HG03571 (cell line): Measurements from ENCODE around the gene DNPEP.

Experiments used
- ATAC-seq: cut with Tn5 transposase; IDR thresholded peaks from one replicate; pipeline ENCODE4 v1.9.1; 2021; ENCODE audit not compliant: unreplicated experiment

Gene DNPEP

GRCh38 chr2:219387306-219388120 is at the start of gene DNPEP:
DNPEP (minus strand) TSS chr2:219387912; CDS start chr2:219387794, 118 bp downstream.
- ATAC-seq = peak; percentile 57

- ATAC-seq = no peak
Observed at GRCh38 chr2:219437141-219437540, 49.4 kb upstream of the DNPEP start.

GRCh38 chr2:219436491-219436890 is 48.8 kb upstream of the DNPEP start:
- ATAC-seq = no peak

- ATAC-seq = no peak
Observed at GRCh38 chr2:219435701-219436100, 48.0 kb upstream of the DNPEP start.

GRCh38 chr2:219434718-219435525 is 47.2 kb upstream of the DNPEP start, which contains the start of gene SPEG:
SPEG (plus strand) TSS chr2:219434843; CDS start chr2:219434978, 135 bp downstream.
- ATAC-seq = no peak

GRCh38 chr2:219434468-219434717 is 46.7 kb upstream of the DNPEP start:
- ATAC-seq = no peak

GRCh38 chr2:219433666-219434467 is 46.2 kb upstream of the DNPEP start:
- ATAC-seq = no peak

- no peak for ATAC-seq
Observed at GRCh38 chr2:219430633-219431615, 43.2 kb upstream of the DNPEP start.

- ATAC-seq = no peak
Observed at GRCh38 chr2:219429958-219430606, 42.4 kb upstream of the DNPEP start.

GRCh38 chr2:219428469-219428868 is 40.8 kb upstream of the DNPEP start:
- no peak for ATAC-seq

GRCh38 chr2:219426534-219427136 is 38.9 kb upstream of the DNPEP start:
- no peak for ATAC-seq

GRCh38 chr2:219426068-219426443 is 38.3 kb upstream of the DNPEP start:
- no peak for ATAC-seq

- no peak for ATAC-seq
Observed at GRCh38 chr2:219425238-219426067, 37.7 kb upstream of the DNPEP start.

- ATAC-seq = no peak
Observed at GRCh38 chr2:219423652-219424377, 36.1 kb upstream of the DNPEP start.

GRCh38 chr2:219422952-219423534 is 35.3 kb upstream of the DNPEP start:
- ATAC-seq = no peak

- no peak for ATAC-seq
Observed at GRCh38 chr2:219421323-219421722, 33.6 kb upstream of the DNPEP start.

GRCh38 chr2:219420687-219421086 is 33.0 kb upstream of the DNPEP start:
- ATAC-seq = no peak
